Activated B cell treated with CpG ODN at 0.5 μM for 24 hours (primary cell): ENCODE data around the gene MTHFR. TPM values are rescaled to one million over a fixed set of nuclear protein-coding genes. Genes with fewer than 3 reads are reported as not detected.

Source experiments
- ATAC-seq: fragments of 200-7000 bp; cut with Tn5 transposase; one replicate; pipeline ENCODE4 v1.10.0; 2021; ENCODE audit warnings: low read depth, mild to moderate bottlenecking, moderate library complexity
- CTCF ChIA-PET: fragments of 350-600 bp; sonication (Branson Sonifier 250); formaldehyde crosslinking; loops from one replicate; lab custom pipeline; 2021; ENCODE audit warnings: antibody characterized with exemption; lab: Charles Lee
- POLR2A ChIA-PET: fragments of 350-600 bp; sonication (Branson Sonifier 250); formaldehyde crosslinking; loops from one replicate; lab custom pipeline; 2021; ENCODE audit warnings: antibody characterized with exemption; lab: Charles Lee
- DNase-seq: peaks from one replicate; pipeline ENCODE4 v3.0.0; 2022
- H3K27ac Mint-ChIP-seq: one replicate; pipeline ENCODE4 v1.8.0; 2020; ENCODE audit warnings: mixed read lengths
- H3K27me3 Mint-ChIP-seq: one replicate; pipeline ENCODE4 v1.8.0; 2021; ENCODE audit warnings: mixed read lengths
- H3K36me3 Mint-ChIP-seq: one replicate; pipeline ENCODE4 v1.8.0; 2021; ENCODE audit warnings: low read depth, mixed read lengths
- H3K4me1 Mint-ChIP-seq: one replicate; pipeline ENCODE4 v1.8.0; 2021; ENCODE audit warnings: mixed read lengths
- H3K4me3 Mint-ChIP-seq: one replicate; pipeline ENCODE4 v1.8.0; 2020; ENCODE audit warnings: mild to moderate bottlenecking, mixed read lengths
- H3K9me3 Mint-ChIP-seq: one replicate; pipeline ENCODE4 v1.8.0; 2020; ENCODE audit warnings: mixed read lengths
- CTCF ChIP-seq: fragments of 200-600 bp; IDR thresholded peaks from one replicate; pipeline ENCODE4 v1.8.0; 2022; ENCODE audit warnings: antibody characterized with exemption, mild to moderate bottlenecking
- intact Hi-C: fragments of 100-400 bp; cut with micrococcal nuclease; formaldehyde crosslinking; loops from one replicate; pipeline ENCODE4 v1.15.1; 2024
- total RNA-seq: library from RNA; stranded (reverse); gene quantifications from 2 replicates; pipeline ENCODE4 v1.2.3, GENCODE V29; 2022

Gene MTHFR
- total RNA-seq, 1 donor from 2014 or later: 56.9 TPM

GRCh38 chr1:11781297-11781696 lies 24.5 kb downstream of the MTHFR start:
- Mint-ChIP-seq H3K9me3 (no peaks in the 10 kb centered on the region), H3K27me3 (no peaks in the 10 kb centered on the region), H3K4me1 (peaks cover 16% of the 10 kb centered on the region), H3K27ac (no peak overlapping the region), H3K36me3 (no peaks in the 10 kb centered on the region), H3K4me3 (no peak overlapping the region)
- ATAC-seq (no peak), DNase-seq (no peak)
- POLR2A ChIA-PET: interaction anchor here (0.8 kb wide), 1 partner anchor 25 kb away, joined by 3 read pairs; the partner anchor contains the start of genes CLCN6 and MTHFR
- TF ChIP-seq CTCF: no peak
- intact Hi-C loops: loop anchor here (10.0 kb wide), 1 partner anchor 54 kb away; no protein-coding TSS in a partner anchor
- CTCF ChIA-PET: no interaction called here

- Mint-ChIP-seq H3K27ac (no peak overlapping the region), H3K36me3 (no peaks in the 10 kb centered on the region), H3K9me3 (no peaks in the 10 kb centered on the region), H3K4me3 (no peak overlapping the region), H3K27me3 (no peaks in the 10 kb centered on the region), H3K4me1 (peaks cover 9% of the 10 kb centered on the region)
- CTCF ChIA-PET: no interaction called here
- POLR2A ChIA-PET: interaction anchor here (0.5 to 1.1 kb wide), 3 partner anchors 20 to 178 kb away, joined by 3 to 5 read pairs (median 5); no protein-coding TSS in a partner anchor
- no peak for TF ChIP-seq CTCF
- ATAC-seq: no peak
- intact Hi-C loops: loop anchor here (10.0 kb wide), 1 partner anchor 54 kb away; no protein-coding TSS in a partner anchor
- no peak for DNase-seq
Measured at GRCh38 chr1:11780380-11781147, 25.2 kb downstream of the MTHFR start.

- POLR2A ChIA-PET: interaction anchor here (0.5 to 1.1 kb wide), 2 partner anchors 107 to 179 kb away, joined by 3 to 5 read pairs; no protein-coding TSS in a partner anchor
- intact Hi-C loops: loop anchor here (10.0 kb wide), 1 partner anchor 55 kb away; no protein-coding TSS in a partner anchor
- Mint-ChIP-seq H3K9me3 (no peaks in the 10 kb centered on the region), H3K4me3 (no peak overlapping the region), H3K4me1 (peaks cover 2% of the 10 kb centered on the region), H3K36me3 (no peaks in the 10 kb centered on the region), H3K27me3 (no peaks in the 10 kb centered on the region), H3K27ac (no peak overlapping the region)
- CTCF ChIA-PET: no interaction called here
- no peak for DNase-seq
- TF ChIP-seq CTCF: no peak
- ATAC-seq: no peak
Measured at GRCh38 chr1:11779715-11780379, 25.9 kb downstream of the MTHFR start.

GRCh38 chr1:11778844-11779623 lies 26.7 kb downstream of the MTHFR start:
- no peak overlapping the region for H3K27ac Mint-ChIP-seq
- intact Hi-C loops: no loop called here
- H3K4me1 Mint-ChIP-seq: peaks cover 1% of the 10 kb centered on the region
- H3K27me3 Mint-ChIP-seq: no peaks in the 10 kb centered on the region
- no peaks in the 10 kb centered on the region for H3K9me3 Mint-ChIP-seq
- no peak for ATAC-seq
- ChIA-PET POLR2A (interaction anchor here (0.6 to 1.1 kb wide), 2 partner anchors 106 to 240 kb away, joined by 5 read pairs; partner anchors contain the start of gene MIIP), CTCF (no interaction called here)
- H3K4me3 Mint-ChIP-seq: no peak overlapping the region
- no peak for DNase-seq
- H3K36me3 Mint-ChIP-seq: no peaks in the 10 kb centered on the region
- no peak for TF ChIP-seq CTCF
